Activated T-cell treated with anti-CD3 and anti-CD28 coated beads for 24 hours (primary cell): Measurements from ENCODE around the gene SMARCD1.
"Not testable (repeated sequence)": the region's sequence is repeated elsewhere in the genome, so short reads cannot be mapped to it uniquely, and the experiment has no call there.

Source experiments
- DNase-seq: peaks from one replicate; pipeline ENCODE4 v3.0.0-alpha.2; 2020; ENCODE audit warnings: low read depth

SMARCD1 gene

DNA sequence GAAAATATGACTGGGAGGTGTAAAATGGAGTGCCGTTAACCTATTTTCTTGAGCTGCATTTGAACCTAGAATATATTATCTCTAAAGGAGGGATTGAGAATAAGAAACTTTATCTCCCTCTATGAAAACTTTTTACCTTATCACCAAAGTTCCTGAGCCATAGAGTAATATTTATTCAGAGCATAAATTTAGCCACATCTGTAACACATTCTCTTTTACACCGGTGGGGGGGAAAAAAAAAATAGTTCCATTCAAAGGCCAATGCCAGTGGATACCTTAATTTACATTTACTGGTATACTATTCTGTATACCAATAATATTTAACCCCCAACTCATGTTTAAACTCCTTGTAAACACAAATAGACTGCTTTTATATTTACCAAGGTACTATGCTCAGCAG, 60.3 kb downstream of the SMARCD1 start:
- no peak for DNase-seq

DNA sequence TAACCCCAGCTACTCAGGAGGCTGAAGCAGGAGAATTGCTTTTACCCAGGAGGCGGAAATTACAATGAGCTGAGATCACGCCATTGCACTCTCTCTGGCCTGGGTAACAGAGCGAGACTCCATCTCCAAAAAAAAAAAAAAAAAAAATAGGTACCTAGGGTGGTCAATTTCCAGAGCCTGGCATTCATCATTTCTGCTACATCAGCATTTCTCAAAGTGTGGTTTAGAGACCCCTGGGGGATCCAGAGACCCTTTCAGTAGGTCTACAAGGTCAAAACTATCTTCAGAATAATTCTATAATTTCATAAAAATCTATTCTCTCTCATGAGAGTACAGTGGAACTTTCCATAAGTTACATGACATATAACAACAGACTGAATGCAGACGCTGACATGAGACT, 62.1 kb downstream of the SMARCD1 start:
- no peak for DNase-seq

DNA sequence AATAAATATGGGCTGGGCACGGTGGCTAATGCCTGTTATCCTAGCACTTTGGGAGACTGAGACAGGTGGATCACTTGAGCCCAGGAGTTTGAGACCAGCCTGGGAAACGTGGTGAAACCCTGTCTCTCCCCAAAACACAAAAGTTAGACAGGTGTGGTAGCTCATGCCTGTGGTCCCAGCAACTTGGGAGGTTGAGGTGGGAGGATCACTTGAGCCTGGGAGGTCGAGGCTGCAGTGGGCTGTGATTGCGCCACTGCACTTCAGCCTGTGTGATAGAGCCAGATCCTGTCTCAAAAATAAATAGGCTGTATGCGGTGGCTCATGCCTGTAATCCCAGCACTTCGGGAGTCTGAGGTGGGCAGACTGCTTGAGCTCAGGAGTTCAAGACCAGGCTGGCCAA, 62.9 kb downstream of the SMARCD1 start:
- DNase-seq, result not testable (repeated sequence)

DNA sequence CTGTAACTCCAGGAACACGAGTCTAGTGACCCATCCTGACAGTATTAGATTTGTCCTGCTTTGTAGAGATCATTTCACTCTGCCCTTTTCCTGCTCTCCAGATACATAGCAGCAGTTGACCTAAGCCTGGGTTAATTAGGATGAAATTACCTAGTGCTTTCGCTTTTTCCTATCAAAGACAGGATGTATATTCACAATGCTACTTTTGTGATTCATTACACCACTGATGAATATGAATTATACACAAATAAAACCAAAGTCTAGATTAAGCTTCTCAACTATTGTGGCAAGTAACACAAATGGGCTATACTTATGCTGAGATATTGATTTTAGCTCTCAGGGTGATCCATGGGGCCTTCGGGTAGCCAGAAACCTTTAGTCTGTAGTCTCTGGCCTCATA, 64.2 kb downstream of the SMARCD1 start:
- no peak for DNase-seq
